Activated CD8-positive, alpha-beta T cell treated with anti-CD3 and anti-CD28 coated beads for 36 hours (primary cell): ENCODE measurements around the gene MAS1. TPM values are rescaled to one million over a fixed set of nuclear protein-coding genes. Genes with fewer than 3 reads are reported as not detected.

Experiments used
- ATAC-seq: fragments of 200-7000 bp; cut with Tn5 transposase; one replicate; pipeline ENCODE4 v1.10.0; 2021; ENCODE audit warnings: mild to moderate bottlenecking, moderate library complexity
- CTCF ChIA-PET: fragments of 350-600 bp; sonication (Branson Sonifier 250); formaldehyde crosslinking; loops from one replicate; lab custom pipeline; 2021; ENCODE audit warnings: antibody characterized with exemption; lab: Charles Lee
- POLR2A ChIA-PET: fragments of 350-600 bp; sonication (Branson Sonifier 250); formaldehyde crosslinking; loops from one replicate; lab custom pipeline; 2021; ENCODE audit warnings: antibody characterized with exemption; lab: Charles Lee
- DNase-seq: peaks from one replicate; pipeline ENCODE4 v3.0.0-alpha.2; 2020
- H3K27ac Mint-ChIP-seq: one replicate; pipeline ENCODE4 v1.8.0; 2021; ENCODE audit warnings: mild to moderate bottlenecking, mixed read lengths
- H3K27me3 Mint-ChIP-seq: one replicate; pipeline ENCODE4 v1.8.0; 2021; ENCODE audit warnings: mixed read lengths
- H3K36me3 Mint-ChIP-seq: one replicate; pipeline ENCODE4 v1.8.0; 2021; ENCODE audit warnings: low read depth, mixed read lengths
- H3K4me1 Mint-ChIP-seq: one replicate; pipeline ENCODE4 v1.8.0; 2021; ENCODE audit warnings: low read depth, mixed read lengths
- H3K4me3 Mint-ChIP-seq: one replicate; pipeline ENCODE4 v1.8.0; 2021; ENCODE audit warnings: mild to moderate bottlenecking, moderate library complexity, mixed read lengths
- H3K9me3 Mint-ChIP-seq: one replicate; pipeline ENCODE4 v1.8.0; 2021; ENCODE audit warnings: mixed read lengths
- intact Hi-C: fragments of 100-400 bp; cut with micrococcal nuclease; formaldehyde crosslinking; loops from one replicate; pipeline ENCODE4 v1.10.0; 2022
- total RNA-seq, 2 experiments: library from RNA; stranded (reverse); gene quantifications; one replicate each; pipeline ENCODE4 v1.2.3, GENCODE V29; 2021
- TF ChIP-seq, protein P1 (sequence below): fragments of 200-600 bp; IDR thresholded peaks from one replicate; pipeline ENCODE4 v1.8.0; 2022; ENCODE audit warnings: antibody characterized with exemption, mild to moderate bottlenecking

MAS1 gene
- total RNA-seq, 2 experiments from 2014 or later, result not detected

- no peak for DNase-seq
- TF ChIP-seq, protein P1, sequence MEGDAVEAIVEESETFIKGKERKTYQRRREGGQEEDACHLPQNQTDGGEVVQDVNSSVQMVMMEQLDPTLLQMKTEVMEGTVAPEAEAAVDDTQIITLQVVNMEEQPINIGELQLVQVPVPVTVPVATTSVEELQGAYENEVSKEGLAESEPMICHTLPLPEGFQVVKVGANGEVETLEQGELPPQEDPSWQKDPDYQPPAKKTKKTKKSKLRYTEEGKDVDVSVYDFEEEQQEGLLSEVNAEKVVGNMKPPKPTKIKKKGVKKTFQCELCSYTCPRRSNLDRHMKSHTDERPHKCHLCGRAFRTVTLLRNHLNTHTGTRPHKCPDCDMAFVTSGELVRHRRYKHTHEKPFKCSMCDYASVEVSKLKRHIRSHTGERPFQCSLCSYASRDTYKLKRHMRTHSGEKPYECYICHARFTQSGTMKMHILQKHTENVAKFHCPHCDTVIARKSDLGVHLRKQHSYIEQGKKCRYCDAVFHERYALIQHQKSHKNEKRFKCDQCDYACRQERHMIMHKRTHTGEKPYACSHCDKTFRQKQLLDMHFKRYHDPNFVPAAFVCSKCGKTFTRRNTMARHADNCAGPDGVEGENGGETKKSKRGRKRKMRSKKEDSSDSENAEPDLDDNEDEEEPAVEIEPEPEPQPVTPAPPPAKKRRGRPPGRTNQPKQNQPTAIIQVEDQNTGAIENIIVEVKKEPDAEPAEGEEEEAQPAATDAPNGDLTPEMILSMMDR, result no peak
- intact Hi-C loops, result no loop called here
- Mint-ChIP-seq H3K4me1 (no peaks in the 10 kb centered on the region), H3K27ac (no peak overlapping the region), H3K27me3 (peaks cover 23% of the 10 kb centered on the region), H3K9me3 (no peaks in the 10 kb centered on the region), H3K36me3 (no peaks in the 10 kb centered on the region), H3K4me3 (no peak overlapping the region)
- ChIA-PET POLR2A (no interaction called here), CTCF (no interaction called here)
- no peak for ATAC-seq
Measured at GRCh38 chr6:159893064-159893463, 2.3 kb downstream of the MAS1 start.

- intact Hi-C loops, result no loop called here
- CTCF ChIA-PET, result no interaction called here
- Mint-ChIP-seq H3K4me1 (no peaks in the 10 kb centered on the region), H3K4me3 (no peak overlapping the region), H3K27ac (no peak overlapping the region), H3K36me3 (no peaks in the 10 kb centered on the region), H3K27me3 (peaks cover 16% of the 10 kb centered on the region), H3K9me3 (no peaks in the 10 kb centered on the region)
- TF ChIP-seq, protein P1, result no peak
- ATAC-seq, result no peak
- POLR2A ChIA-PET, result no interaction called here
- no peak for DNase-seq
Measured at GRCh38 chr6:159894991-159895390, 4.2 kb downstream of the MAS1 start.

GRCh38 chr6:159897603-159898002 is 6.8 kb downstream of the MAS1 start:
- ATAC-seq, result no peak
- TF ChIP-seq, protein P1, result no peak
- intact Hi-C loops, result no loop called here
- ChIA-PET CTCF (interaction anchor here (0.7 kb wide), 1 partner anchor 20 kb away, joined by 3 read pairs; no protein-coding TSS in a partner anchor), POLR2A (interaction anchor here (1.1 kb wide), 1 partner anchor 53 kb away, joined by 3 read pairs; no protein-coding TSS in a partner anchor)
- Mint-ChIP-seq H3K9me3 (no peaks in the 10 kb centered on the region), H3K27ac (no peak overlapping the region), H3K27me3 (peaks cover 5% of the 10 kb centered on the region), H3K36me3 (no peaks in the 10 kb centered on the region), H3K4me1 (no peaks in the 10 kb centered on the region), H3K4me3 (no peak overlapping the region)
- no peak for DNase-seq

DNA sequence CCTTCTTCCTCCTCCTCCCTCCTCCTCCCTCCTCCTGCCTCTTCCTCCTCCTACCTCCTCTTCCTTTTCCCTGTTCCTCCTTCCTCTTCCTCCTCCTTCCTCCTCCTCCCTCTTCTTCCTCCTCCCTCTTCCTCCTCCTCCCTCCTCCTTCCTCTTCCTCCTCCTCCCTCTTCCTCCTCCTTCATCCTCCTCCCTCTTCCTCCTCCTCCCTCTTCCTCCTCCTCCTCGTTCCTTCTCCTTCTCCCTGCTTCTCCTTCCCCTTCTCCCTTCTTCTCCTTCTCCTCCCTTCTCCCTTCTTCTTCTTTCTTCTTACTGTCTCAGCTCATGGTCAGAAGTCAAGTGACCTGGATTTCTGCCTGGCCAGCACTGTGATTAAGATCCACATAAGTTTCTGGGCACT is 7.7 kb downstream of the MAS1 start:
- H3K9me3 Mint-ChIP-seq, result no peaks in the 10 kb centered on the region
- H3K36me3 Mint-ChIP-seq, result no peaks in the 10 kb centered on the region
- ChIA-PET POLR2A (no interaction called here), CTCF (interaction anchor here (1.8 kb wide), 1 partner anchor 35 kb away, joined by 4 read pairs; no protein-coding TSS in a partner anchor)
- no peaks in the 10 kb centered on the region for H3K27me3 Mint-ChIP-seq
- TF ChIP-seq, protein P1, result no peak
- no peak for ATAC-seq
- H3K4me1 Mint-ChIP-seq, result no peaks in the 10 kb centered on the region
- H3K27ac Mint-ChIP-seq, result no peak overlapping the region
- DNase-seq, result no peak
- intact Hi-C loops, result no loop called here
- no peak overlapping the region for H3K4me3 Mint-ChIP-seq

- DNase-seq (no peak), ATAC-seq (no peak)
- Mint-ChIP-seq H3K27ac (no peak overlapping the region), H3K36me3 (no peaks in the 10 kb centered on the region), H3K9me3 (no peaks in the 10 kb centered on the region), H3K4me3 (no peak overlapping the region), H3K27me3 (no peaks in the 10 kb centered on the region), H3K4me1 (no peaks in the 10 kb centered on the region)
- intact Hi-C loops, result no loop called here
- TF ChIP-seq, protein P1, result no peak
- POLR2A ChIA-PET, result no interaction called here
- CTCF ChIA-PET, result interaction anchor here (1.8 kb wide), 1 partner anchor 37 kb away, joined by 4 read pairs; no protein-coding TSS in a partner anchor
Measured at GRCh38 chr6:159899994-159900745, 9.4 kb downstream of the MAS1 start.
